Left ventricle myocardium superior (tissue), 1 donor: ENCODE results near the gene INTS13. TPM values are rescaled to one million over a fixed set of nuclear protein-coding genes. Genes with fewer than 3 reads are reported as not detected.
"Not testable (repeated sequence)": the region's sequence is repeated elsewhere in the genome, so short reads cannot be mapped to it uniquely, and the experiment has no call there.

ENCODE experiments used
- ATAC-seq: fragments of 200-7000 bp; cut with Tn5 transposase; one replicate; pipeline ENCODE4 v1.9.1; 2020; ENCODE audit warnings: mild to moderate bottlenecking, moderate library complexity
- DNase-seq: peaks from one replicate; pipeline ENCODE4 v3.0.0-alpha.2; 2020
- intact Hi-C: fragments of 100-400 bp; cut with micrococcal nuclease; formaldehyde crosslinking; loops from one replicate; pipeline ENCODE4 v1.11.0; 2022
- long read RNA-seq: library from polyadenylated mRNA; unstranded; transcript quantifications from one replicate; pipeline ENCODE4 v2.0.0, GENCODE V29; 2021
- total RNA-seq: library from RNA; stranded (reverse); fragmentation: NEBNext Ultra II Directional; extraction: Animal tissue kit (Norgen Biotek cat#: 25700); gene quantifications from one replicate; pipeline ENCODE4 v1.2.1, GENCODE V29; 2021
- donor health status: DM: no; HTN: yes; CAD: no; lungs with severe emphysema.

Gene INTS13
- total RNA-seq: 23.9 TPM
- long read RNA-seq, transcript INTS13-201 (17 exons, 2,974 nt): major isoform, 15 of 23 reads
- long read RNA-seq, partial matches to known transcripts: 6 of 23 reads
- long read RNA-seq, other reads (novel, unspliced or antisense): 2 of 23 reads

DNA sequence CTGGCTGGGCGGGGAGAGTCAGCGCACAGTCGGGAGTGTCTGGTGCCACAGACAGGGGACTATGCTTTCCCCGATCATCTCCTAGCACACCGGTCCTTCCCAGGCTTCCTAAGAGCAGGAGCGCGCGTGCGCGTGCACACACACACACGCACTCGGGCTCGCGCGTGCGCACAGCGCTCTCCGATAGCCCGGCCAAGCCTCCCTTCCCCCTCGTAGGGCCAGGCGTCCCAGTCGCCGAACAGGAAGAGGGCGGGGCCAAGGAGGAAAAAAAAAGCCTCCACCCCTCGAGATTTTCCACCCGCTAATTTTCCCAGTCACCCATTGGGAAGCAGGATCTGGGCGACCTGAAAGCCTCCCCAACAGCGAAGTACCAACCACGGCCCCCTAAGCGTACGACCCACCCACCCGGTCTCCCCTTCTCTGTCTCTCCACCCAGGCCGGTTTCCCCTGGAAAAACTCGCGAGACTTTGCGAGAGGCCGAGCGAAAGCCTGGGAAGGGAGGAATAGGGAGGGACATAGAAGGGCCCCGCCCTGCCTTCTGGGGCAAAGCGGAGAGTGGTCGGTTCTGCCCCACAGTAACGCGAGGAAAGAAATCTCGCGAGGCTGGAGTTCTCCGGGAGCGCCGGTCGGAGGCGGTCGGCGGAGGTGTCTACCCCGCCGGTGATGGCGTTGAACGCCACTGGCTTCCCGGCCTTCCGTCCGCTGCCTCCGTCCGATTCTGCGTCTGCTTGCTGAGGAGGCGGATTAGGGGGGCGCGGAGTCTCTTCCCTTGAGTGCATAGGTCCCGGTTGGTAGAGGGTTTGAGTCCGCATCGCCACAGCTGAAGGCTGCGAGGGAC, at the start of gene INTS13, which contains the start of gene FGFR1OP2:
Gene INTS13, minus strand, starts transcription at position 119 of the 838 bp plus-strand sequence. CDS start 1,178 bp downstream, outside the sequence.
Gene FGFR1OP2, plus strand, starts transcription at position 608 of the 838 bp plus-strand sequence. CDS start 15,689 bp downstream, outside the sequence.
- intact Hi-C loops: loop anchor here (10.0 kb wide), 1 partner anchor 77 kb away; the partner anchor contains the start of gene TM7SF3

DNA sequence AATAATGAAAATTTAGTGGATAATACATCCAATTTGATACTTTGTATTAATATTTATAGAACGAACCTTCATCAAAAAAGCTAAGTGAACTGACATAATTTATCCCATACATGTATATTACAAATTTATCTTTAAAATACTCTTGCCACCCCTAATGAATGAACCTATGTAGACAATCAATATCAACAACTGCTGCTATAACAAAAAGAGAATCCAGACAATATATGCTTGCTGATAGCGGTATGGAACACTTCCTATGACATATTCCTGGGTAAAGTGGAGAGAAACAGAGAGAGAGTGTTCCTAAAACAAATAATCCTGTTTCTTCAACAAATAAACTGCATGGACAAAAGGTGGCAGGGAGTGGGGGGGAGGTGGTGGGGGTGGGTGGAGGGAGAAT, 45.1 kb upstream of the INTS13 start:
- intact Hi-C loops: no loop called here
- DNase-seq (no peak), ATAC-seq (no peak)

More for the DNA sequence above, at the start of gene INTS13, which contains the start of gene FGFR1OP2:
- ATAC-seq (peak; percentile 97), DNase-seq (peak; percentile 100)

DNA sequence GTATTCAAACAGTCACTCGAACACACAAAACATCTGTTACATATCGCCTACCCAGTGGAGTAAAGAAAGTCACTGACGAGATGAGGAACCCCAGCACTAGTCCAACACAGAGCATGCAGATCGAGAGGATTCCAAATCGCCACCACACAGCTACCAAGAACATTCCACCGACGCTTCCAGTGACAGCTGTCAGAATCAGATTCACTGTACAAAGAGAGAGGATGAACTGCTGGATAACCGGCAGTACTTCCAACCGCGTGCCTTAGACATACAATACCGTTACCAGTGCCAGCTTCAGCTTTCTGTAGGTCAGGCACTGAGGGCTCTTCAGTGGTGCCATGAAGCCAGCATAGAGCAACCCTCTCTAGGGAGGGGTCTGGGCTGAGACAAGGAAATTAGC, 42.0 kb upstream of the INTS13 start:
- DNase-seq (no peak), ATAC-seq (no peak)
- intact Hi-C loops: no loop called here

- DNase-seq (no peak), ATAC-seq (no peak)
- intact Hi-C loops: no loop called here
Observed at GRCh38 chr12:26978801-26979200, 41.0 kb upstream of the INTS13 start.

DNA sequence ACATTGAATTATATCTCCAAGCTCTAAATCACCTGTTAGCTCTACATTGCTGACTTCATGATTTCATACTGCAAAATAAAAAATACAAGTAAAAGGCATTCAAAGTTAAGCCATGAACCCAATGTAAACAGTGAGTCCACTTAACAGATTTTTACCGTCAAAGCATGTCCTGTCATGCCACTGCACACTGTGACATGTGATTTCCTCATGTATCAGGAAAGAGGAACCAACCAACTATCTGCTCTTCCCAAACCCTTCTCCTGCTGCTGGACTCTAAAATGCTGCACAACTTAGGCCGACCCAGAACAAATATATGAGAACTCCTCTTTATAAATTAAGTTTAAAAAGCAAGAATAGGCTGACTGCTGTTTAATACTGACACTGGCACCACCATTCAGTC, 38.9 kb upstream of the INTS13 start:
- no peak for DNase-seq
- intact Hi-C loops: no loop called here
- ATAC-seq: no peak

- ATAC-seq (no peak), DNase-seq (no peak)
- intact Hi-C loops: no loop called here
Observed at GRCh38 chr12:26971963-26972362, 34.2 kb upstream of the INTS13 start.

DNA sequence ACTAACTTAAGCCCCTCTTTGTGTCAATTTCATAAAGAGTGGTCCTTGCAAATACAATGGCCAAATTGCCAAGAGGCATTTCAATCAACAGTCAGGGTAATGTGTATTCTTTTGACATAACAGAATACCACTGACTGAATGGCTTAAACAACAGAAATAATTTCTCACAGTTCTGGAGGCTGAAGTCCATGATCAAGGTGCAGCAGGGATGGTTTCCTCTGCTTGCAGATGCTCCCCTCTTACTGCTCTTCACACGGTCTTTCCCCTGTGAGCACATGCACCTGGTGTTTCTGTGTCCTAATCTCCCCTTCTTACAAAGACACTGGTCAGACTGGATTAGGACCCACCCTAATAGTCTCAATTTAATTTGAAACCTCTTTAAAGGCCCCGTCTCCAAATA, 32.4 kb upstream of the INTS13 start:
- DNase-seq (no peak), ATAC-seq (no peak)
- intact Hi-C loops: no loop called here

DNA sequence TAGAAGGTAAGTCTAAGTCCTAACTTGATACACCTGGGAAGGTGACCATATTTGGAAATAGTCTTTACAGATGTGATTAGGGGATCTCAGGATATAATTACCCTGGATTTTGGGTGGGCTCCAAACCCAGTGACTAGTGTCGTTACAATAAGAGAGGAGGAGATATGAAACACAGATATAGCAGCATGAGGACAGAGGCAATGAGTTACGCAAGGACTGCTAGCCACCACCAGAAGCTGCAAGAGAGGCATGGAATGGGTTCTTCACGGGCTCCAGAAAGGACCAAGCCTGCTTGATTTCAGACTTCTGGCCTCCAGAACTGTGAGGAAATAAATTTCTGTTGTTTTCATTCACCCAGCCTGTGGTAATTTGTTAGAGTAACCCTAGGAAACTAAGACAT, 29.1 kb upstream of the INTS13 start:
- DNase-seq (no peak), ATAC-seq (no peak)
- intact Hi-C loops: no loop called here

- no peak for DNase-seq
- intact Hi-C loops: no loop called here
- ATAC-seq: no peak
Observed at GRCh38 chr12:26963413-26963812, 25.6 kb upstream of the INTS13 start.

DNA sequence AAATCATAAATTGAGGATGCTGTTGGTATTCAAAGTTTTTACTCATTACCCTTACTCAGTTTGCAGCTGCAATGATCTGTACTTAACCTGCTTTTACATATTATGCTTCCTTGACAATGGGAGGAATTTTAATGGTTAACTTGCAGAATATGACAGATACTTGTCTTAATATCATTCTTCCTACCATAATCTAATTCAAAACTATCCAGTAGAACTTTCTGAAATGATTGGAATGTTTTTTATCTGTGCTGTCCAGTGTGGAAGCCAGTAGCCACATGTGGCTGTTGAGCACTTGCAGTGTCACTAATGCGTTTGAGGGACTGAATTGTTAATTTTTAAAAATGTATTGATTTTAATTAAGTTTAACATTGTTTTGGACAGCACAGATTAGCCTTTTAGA, 24.0 kb upstream of the INTS13 start:
- intact Hi-C loops: no loop called here
- DNase-seq (no peak), ATAC-seq (no peak)

- DNase-seq, ATAC-seq, intact Hi-C loops: not testable (repeated sequence)
Observed at GRCh38 chr12:26961391-26961790, 23.6 kb upstream of the INTS13 start.

DNA sequence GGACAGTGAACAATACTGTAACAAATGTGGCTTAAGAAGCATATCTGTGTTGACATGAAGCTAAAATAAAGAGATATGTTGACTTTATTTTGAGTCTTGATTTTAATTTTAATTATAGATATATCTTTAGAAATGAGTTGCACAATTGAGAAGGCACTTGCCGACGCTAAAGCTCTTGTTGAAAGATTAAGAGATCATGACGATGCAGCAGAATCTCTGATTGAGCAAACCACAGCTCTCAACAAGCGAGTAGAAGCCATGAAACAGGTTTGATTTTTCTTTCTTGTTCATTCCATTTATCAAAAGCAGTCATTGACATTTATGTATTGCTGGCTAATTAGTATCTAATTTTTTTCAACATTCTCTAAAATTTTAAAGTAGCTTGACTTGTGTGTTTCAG, 16.2 kb upstream of the INTS13 start:
- intact Hi-C loops: no loop called here
- no peak for DNase-seq
- ATAC-seq: no peak

DNA sequence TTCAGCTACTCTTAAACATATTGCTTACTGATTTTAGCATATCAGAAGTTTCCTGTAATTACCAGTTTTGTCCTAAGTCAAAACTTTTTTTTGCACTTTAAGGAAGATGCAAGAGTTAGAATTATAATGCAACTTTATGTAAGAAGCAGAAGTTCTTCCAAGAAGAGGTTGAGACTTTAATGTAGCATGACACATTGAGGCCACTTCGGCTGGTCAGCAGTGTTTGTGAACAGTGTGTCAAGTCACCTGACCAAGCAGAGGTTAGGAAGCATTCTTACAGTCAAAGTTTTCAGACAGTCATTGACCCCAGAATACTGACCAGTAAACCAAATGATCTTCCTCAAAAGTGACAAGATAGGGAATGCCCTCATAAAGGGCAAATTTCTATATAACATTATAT, 15.7 kb upstream of the INTS13 start:
- DNase-seq (no peak), ATAC-seq (peak; percentile 41)
- intact Hi-C loops: no loop called here

DNA sequence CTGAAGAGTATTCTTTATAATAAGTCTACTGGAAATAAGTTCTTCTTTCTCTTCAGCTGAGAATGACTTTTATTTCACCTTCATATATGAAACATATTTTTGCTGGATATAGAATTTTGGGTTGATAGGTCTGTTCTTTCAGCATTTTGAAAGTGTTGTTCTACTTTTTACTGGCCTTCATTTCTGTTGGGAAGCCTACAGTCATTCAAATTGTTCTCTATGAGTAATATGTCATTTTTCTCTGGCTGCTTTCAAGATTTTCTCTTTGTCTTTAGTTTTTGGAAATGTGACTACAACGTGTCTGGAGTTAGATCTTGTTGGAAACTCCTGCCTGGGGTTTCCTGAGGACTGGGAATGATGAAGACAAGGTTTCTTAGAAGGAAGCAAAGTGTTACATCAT, 10.5 kb upstream of the INTS13 start:
- intact Hi-C loops: no loop called here
- no peak for ATAC-seq

GRCh38 chr12:26941215-26941594, 3.4 kb upstream of the INTS13 start:
- intact Hi-C loops: no loop called here
- ATAC-seq (no peak), DNase-seq (no peak)

More for the DNA sequence above, 10.5 kb upstream of the INTS13 start:
- DNase-seq: no peak

DNA sequence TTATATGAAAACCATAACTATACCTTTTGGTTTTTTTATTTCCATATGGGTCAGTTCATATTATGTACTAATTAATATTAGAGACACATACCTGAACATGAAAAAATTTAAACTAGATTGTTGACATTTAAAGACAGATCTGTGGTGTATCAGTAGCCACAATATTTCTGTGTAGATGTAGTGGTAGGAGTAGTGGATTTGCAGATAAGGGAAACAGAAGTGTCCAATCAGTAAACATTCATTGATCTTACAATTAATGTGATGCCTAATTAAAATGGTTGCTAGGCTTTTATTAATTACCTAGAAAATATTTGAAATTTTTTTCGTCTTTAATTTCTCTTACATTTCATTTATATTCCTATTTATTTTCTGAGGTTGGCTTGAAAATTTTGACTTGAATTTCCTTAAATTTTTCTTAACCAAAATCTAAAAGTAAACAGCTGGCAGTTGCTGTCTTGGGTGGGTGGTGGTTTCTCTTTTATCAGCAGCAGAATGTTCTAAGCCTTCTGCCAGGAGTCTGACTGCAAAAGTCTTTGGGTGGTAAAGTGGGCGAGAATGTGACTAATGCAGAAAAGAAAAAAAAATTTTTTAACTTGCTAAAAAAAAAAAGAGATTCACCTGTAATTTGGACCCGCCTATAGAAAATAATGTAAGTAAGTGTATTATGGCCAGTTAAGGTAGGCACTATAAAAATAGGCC, 2.9 kb upstream of the INTS13 start:
- ATAC-seq (no peak), DNase-seq (no peak)
- intact Hi-C loops: no loop called here

DNA sequence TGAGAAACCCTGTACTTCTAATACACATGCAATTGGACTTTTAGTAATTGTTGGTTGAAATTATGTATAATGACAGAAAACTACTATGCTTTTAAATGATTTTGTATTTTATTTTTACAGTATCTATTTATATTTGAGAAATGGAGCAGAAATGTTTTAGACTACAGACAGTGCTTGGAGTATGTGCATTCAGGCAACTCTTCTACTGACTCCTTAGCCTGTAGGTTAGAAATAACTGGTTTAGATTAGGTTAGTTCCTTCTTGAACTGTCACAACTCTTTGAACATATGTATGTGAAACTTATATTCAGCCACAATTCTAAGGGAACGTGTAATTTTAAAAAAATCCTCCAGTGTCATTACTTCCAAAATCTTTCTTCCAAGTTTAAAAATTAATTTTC, 2.2 kb upstream of the INTS13 start:
- DNase-seq (no peak), ATAC-seq (no peak)
- intact Hi-C loops: loop anchor here (10.0 kb wide), 1 partner anchor 75 kb away; the partner anchor contains the start of gene TM7SF3

GRCh38 chr12:26939192-26939832, 1.5 kb upstream of the INTS13 start:
- DNase-seq: no peak
- no peak for ATAC-seq
- intact Hi-C loops: loop anchor here (10.0 kb wide), 1 partner anchor 75 kb away; the partner anchor contains the start of gene TM7SF3

GRCh38 chr12:26938701-26939062, 901 bp upstream of the INTS13 start:
- peak; percentile 37 for ATAC-seq
- no peak for DNase-seq
- intact Hi-C loops: loop anchor here (10.0 kb wide), 1 partner anchor 76 kb away; the partner anchor contains the start of gene TM7SF3
